HG03175 (cell line): ENCODE data around the gene DYRK1B.
"Not testable (repeated sequence)": the region's sequence is repeated elsewhere in the genome, so short reads cannot be mapped to it uniquely, and the experiment has no call there.

Experiments
- ATAC-seq: cut with Tn5 transposase; IDR thresholded peaks from one replicate; pipeline ENCODE4 v1.9.1; 2021; ENCODE audit warnings: mild to moderate bottlenecking, moderate library complexity; ENCODE audit not compliant: unreplicated experiment

Gene DYRK1B

GRCh38 chr19:39833464-39834286 is at the start of gene DYRK1B:
DYRK1B (minus strand) TSS chr19:39834162; CDS start chr19:39831867, 2,295 bp downstream.
- peak; percentile 91 for ATAC-seq

- not testable (repeated sequence) for ATAC-seq
Measured at GRCh38 chr19:39882645-39883044, 48.7 kb upstream of the DYRK1B start.

- ATAC-seq, result not testable (repeated sequence)
Measured at GRCh38 chr19:39881495-39882110, 47.6 kb upstream of the DYRK1B start.

GRCh38 chr19:39880241-39880640 is 46.3 kb upstream of the DYRK1B start:
- ATAC-seq, result not testable (repeated sequence)

- not testable (repeated sequence) for ATAC-seq
Measured at GRCh38 chr19:39879796-39880195, 45.8 kb upstream of the DYRK1B start.

- ATAC-seq, result not testable (repeated sequence)
Measured at GRCh38 chr19:39878866-39879265, 44.9 kb upstream of the DYRK1B start.

- no peak for ATAC-seq
Measured at GRCh38 chr19:39878398-39878797, 44.4 kb upstream of the DYRK1B start.

- not testable (repeated sequence) for ATAC-seq
Measured at GRCh38 chr19:39877982-39878381, 44.0 kb upstream of the DYRK1B start.

- not testable (repeated sequence) for ATAC-seq
Measured at GRCh38 chr19:39877488-39877887, 43.5 kb upstream of the DYRK1B start.

GRCh38 chr19:39876486-39876885 is 42.5 kb upstream of the DYRK1B start:
- not testable (repeated sequence) for ATAC-seq

- ATAC-seq, result not testable (repeated sequence)
Measured at GRCh38 chr19:39875401-39875864, 41.5 kb upstream of the DYRK1B start.

GRCh38 chr19:39874404-39874803 is 40.4 kb upstream of the DYRK1B start:
- ATAC-seq, result no peak

- ATAC-seq, result no peak
Measured at GRCh38 chr19:39873385-39873784, 39.4 kb upstream of the DYRK1B start.

GRCh38 chr19:39871886-39872866 is 38.2 kb upstream of the DYRK1B start:
- ATAC-seq, result no peak

GRCh38 chr19:39871362-39871761 is 37.4 kb upstream of the DYRK1B start:
- ATAC-seq, result no peak

GRCh38 chr19:39870171-39870971 is 36.4 kb upstream of the DYRK1B start:
- no peak for ATAC-seq

- ATAC-seq, result no peak
Measured at GRCh38 chr19:39867952-39868351, 34.0 kb upstream of the DYRK1B start.

- ATAC-seq, result no peak
Measured at GRCh38 chr19:39867133-39867532, 33.2 kb upstream of the DYRK1B start.

- ATAC-seq, result no peak
Measured at GRCh38 chr19:39865953-39866352, 32.0 kb upstream of the DYRK1B start.

GRCh38 chr19:39865186-39865585 is 31.2 kb upstream of the DYRK1B start:
- ATAC-seq, result no peak
